SK-N-MC (cell line): ENCODE data around the gene CARD19.

ENCODE experiments used
- EZH2 ChIP-seq: fragments of 200-600 bp; sonication (generic); IDR thresholded peaks from one replicate; pipeline ENCODE4 v1.6.1; 2017; ENCODE audit warnings: antibody characterized with exemption
- FOXP2 ChIP-seq: optimal IDR thresholded peaks from 2 replicates; pipeline ENCODE3; 2011; ENCODE audit warnings: mild to moderate bottlenecking, moderate library complexity; ENCODE audit not compliant: insufficient read depth; ENCODE audit errors: extremely low read length, control extremely low read depth
- POLR2AphosphoS5 ChIP-seq: IDR thresholded peaks from 2 replicates; pipeline ENCODE4 v1.6.1; 2012; ENCODE audit warnings: mild to moderate bottlenecking, low read depth, low read length, borderline replicate concordance

- TF ChIP-seq POLR2AphosphoS5 (no peak), EZH2 (no peak), FOXP2 (no peak)
Measured at GRCh38 chr9:93061260-93061751, 34.7 kb upstream of the CARD19 start.
